H1 (cell line): Measurements from ENCODE around the gene AGAP3. TPM values are rescaled to one million over a fixed set of nuclear protein-coding genes. Genes with fewer than 3 reads are reported as not detected.

ENCODE experiments used
- CTCF ChIA-PET: fragments of 300-600 bp; sonication (Branson Sonifier 250); formaldehyde crosslinking; loops from one replicate; lab custom pipeline; 2021; ENCODE audit not compliant: partially characterized antibody; lab: Charles Lee
- POLR2A ChIA-PET: fragments of 300-600 bp; sonication (Branson Sonifier 250); formaldehyde crosslinking; loops from one replicate; lab custom pipeline; 2021; ENCODE audit warnings: inconsistent platforms; ENCODE audit not compliant: partially characterized antibody; lab: Charles Lee
- DNase-seq, 2 experiments: peaks; one replicate each; pipeline versions ENCODE4 v3.0.0 to v3.0.0-alpha.2; 2010 to 2022; ENCODE audit warnings: low spot score in 2 of 2, low read depth in 1 of 2, mixed read lengths in 1 of 2
- FAIRE-seq: peaks from 2 replicates; lab custom pipeline; 2011; peaks lifted over from hg19 to GRCh38; lab: Jason Lieb, UNC
- H2AFZ ChIP-seq: 2 replicates; pipeline ENCODE4 v1.8.1; 2012; ENCODE audit warnings: low read length, inconsistent platforms
- H2AK5ac ChIP-seq: 2 replicates; pipeline ENCODE4 v1.6.1; 2013; ENCODE audit warnings: low read depth, low read length
- H2BK120ac ChIP-seq: replicated peaks from 2 replicates; pipeline ENCODE3; 2013; ENCODE audit warnings: low read depth, low read length, inconsistent platforms
- H2BK12ac ChIP-seq: 2 replicates; pipeline ENCODE4 v1.6.1; 2013; ENCODE audit warnings: low read depth, low read length
- H2BK15ac ChIP-seq: 2 replicates; pipeline ENCODE4 v1.6.1; 2013; ENCODE audit warnings: low read length
- H2BK20ac ChIP-seq: 2 replicates; pipeline ENCODE4 v1.6.1; 2013; ENCODE audit warnings: low read length
- H2BK5ac ChIP-seq: 2 replicates; pipeline ENCODE4 v1.6.1; 2013; ENCODE audit warnings: low read depth, low read length
- H3K14ac ChIP-seq: 2 replicates; pipeline ENCODE4 v1.6.1; 2013; ENCODE audit warnings: inconsistent platforms; ENCODE audit not compliant: insufficient read length
- H3K18ac ChIP-seq: 2 replicates; pipeline ENCODE4 v1.6.1; 2013; ENCODE audit warnings: low read length; ENCODE audit errors: extremely low read depth
- H3K23ac ChIP-seq: 2 replicates; pipeline ENCODE4 v1.6.1; 2013; ENCODE audit warnings: inconsistent platforms; ENCODE audit not compliant: insufficient read length
- H3K23me2 ChIP-seq: 2 replicates; pipeline ENCODE4 v1.6.1; 2013; ENCODE audit warnings: low read depth, low read length
- H3K27ac ChIP-seq: 2 replicates; pipeline ENCODE4 v1.6.1; 2011; ENCODE audit warnings: low read depth, low read length, inconsistent platforms
- H3K27me3 ChIP-seq, 4 experiments: replicated peaks in 1 of 4; 1 replicate in 1 of 4; 2 replicates in 3 of 4; pipeline versions ENCODE4 v1.6.1 to v1.8.1; 2011 to 2013; ENCODE audit warnings: low read length in 3 of 4, mild to moderate bottlenecking in 3 of 4, inconsistent platforms in 2 of 4, mixed read lengths in 2 of 4, moderate library complexity in 1 of 4; ENCODE audit not compliant: control insufficient read depth in 3 of 4, insufficient read depth in 3 of 4; ENCODE audit errors: extremely low read depth in 1 of 4
- H3K36me3 ChIP-seq, 4 experiments: 2 replicates each; pipeline versions ENCODE4 v1.6.1 to v1.8.1; 2011 to 2013; ENCODE audit warnings: mild to moderate bottlenecking in 4 of 4, low read length in 3 of 4, moderate library complexity in 2 of 4, control low read depth in 1 of 4, inconsistent platforms in 1 of 4; ENCODE audit not compliant: insufficient read depth in 4 of 4, control insufficient read depth in 2 of 4
- H3K4ac ChIP-seq: replicated peaks from 2 replicates; pipeline ENCODE3; 2013; ENCODE audit warnings: low read length, low read depth, mixed read lengths, inconsistent platforms; ENCODE audit not compliant: insufficient read length
- H3K4me1 ChIP-seq, 4 experiments: replicated peaks in 1 of 4; 1 replicate in 1 of 4; 2 replicates in 3 of 4; pipeline versions ENCODE4 v1.6.1 to v1.8.1; 2011 to 2013; ENCODE audit warnings: low read length in 3 of 4, inconsistent platforms in 2 of 4, mixed read lengths in 1 of 4; ENCODE audit not compliant: insufficient read depth in 4 of 4, control insufficient read depth in 3 of 4
- H3K4me2 ChIP-seq, 2 experiments: 2 replicates each; pipeline versions ENCODE4 v1.6.1 to v1.8.1; 2011 to 2013; ENCODE audit warnings: low read depth in 2 of 2, low read length in 2 of 2, control low read depth in 1 of 2, inconsistent platforms in 1 of 2, mild to moderate bottlenecking in 1 of 2; ENCODE audit not compliant: insufficient read depth in 1 of 2
- H3K4me3 ChIP-seq, 4 experiments: fragments of 200-600, 300-600 bp in 1 of 4; sonication (generic), shearing (Covaris generic), sonication (Bioruptor Twin) in 1 of 4; 2 replicates each; pipeline versions ENCODE4 v1.5.1 to v1.8.1; 2011 to 2016; ENCODE audit warnings: low read length in 4 of 4, low read depth in 3 of 4, control low read depth in 2 of 4, inconsistent platforms in 2 of 4, mild to moderate bottlenecking in 2 of 4, mixed read lengths in 1 of 4, moderate library complexity in 1 of 4; ENCODE audit not compliant: insufficient read depth in 2 of 4; ENCODE audit errors: extremely low read depth in 1 of 4
- H3K56ac ChIP-seq: replicated peaks from 2 replicates; pipeline ENCODE3; 2013; ENCODE audit warnings: low read depth, mild to moderate bottlenecking, mixed read lengths, low read length, inconsistent platforms; ENCODE audit not compliant: insufficient read length
- H3K79me1 ChIP-seq: 2 replicates; pipeline ENCODE4 v1.6.1; 2013; ENCODE audit warnings: low read depth, low read length, control low read depth
- H3K79me2 ChIP-seq, 2 experiments: 2 replicates each; pipeline versions ENCODE4 v1.6.1 to v1.8.1; 2012 to 2013; ENCODE audit warnings: low read length in 2 of 2, mild to moderate bottlenecking in 2 of 2, inconsistent platforms in 1 of 2; ENCODE audit not compliant: insufficient read depth in 2 of 2, control insufficient read depth in 1 of 2
- H3K9ac ChIP-seq, 4 experiments: replicated peaks in 1 of 4; 1 replicate in 1 of 4; 2 replicates in 3 of 4; pipeline versions ENCODE4 v1.6.1 to v1.8.1; 2011 to 2013; ENCODE audit warnings: low read depth in 3 of 4, low read length in 3 of 4, control low read depth in 2 of 4, mild to moderate bottlenecking in 2 of 4, moderate library complexity in 2 of 4, inconsistent platforms in 1 of 4; ENCODE audit errors: extremely low read depth in 1 of 4
- H3K9me3 ChIP-seq, 2 experiments: 2 replicates each; pipeline versions ENCODE4 v1.6.1 to v1.8.1; 2012 to 2013; ENCODE audit warnings: mild to moderate bottlenecking in 2 of 2, moderate library complexity in 2 of 2, control low read depth in 1 of 2, inconsistent platforms in 1 of 2, low read depth in 1 of 2, low read length in 1 of 2, mixed read lengths in 1 of 2; ENCODE audit not compliant: insufficient read depth in 2 of 2
- H4K20me1 ChIP-seq, 2 experiments: replicated peaks in 1 of 2; 2 replicates each; pipeline versions ENCODE3 to v1.8.1; 2011 to 2013; ENCODE audit warnings: inconsistent platforms in 2 of 2, low read length in 2 of 2, mild to moderate bottlenecking in 1 of 2; ENCODE audit not compliant: insufficient read depth in 2 of 2, control insufficient read depth in 1 of 2
- H4K5ac ChIP-seq: 2 replicates; pipeline ENCODE4 v1.6.1; 2013; ENCODE audit warnings: low read length, low read depth, mixed read lengths, inconsistent platforms; ENCODE audit not compliant: insufficient read length
- H4K8ac ChIP-seq: 2 replicates; pipeline ENCODE4 v1.8.0; 2013; ENCODE audit warnings: mild to moderate bottlenecking, moderate library complexity, low read length, inconsistent platforms; ENCODE audit not compliant: insufficient read depth; ENCODE audit errors: extremely low read depth
- H4K91ac ChIP-seq: replicated peaks from 2 replicates; pipeline ENCODE3; 2013; ENCODE audit warnings: low read length, mixed read lengths, inconsistent platforms; ENCODE audit not compliant: insufficient read length
- ATF2 ChIP-seq: IDR thresholded peaks from 2 replicates; pipeline ENCODE4 v1.6.1; 2012; ENCODE audit warnings: low read length, inconsistent platforms
- RNF2 ChIP-seq: fragments of 200-900, 300-1000 bp; sonication (generic); IDR thresholded peaks from 2 replicates; pipeline ENCODE4 v1.7.1; 2016; ENCODE audit warnings: borderline replicate concordance, low read depth, mild to moderate bottlenecking, antibody characterized with exemption, low read length; ENCODE audit not compliant: poor library complexity, severe bottlenecking; ENCODE audit errors: missing control alignments
- WGBS, 2 experiments: shearing (Covaris generic) in 1 of 2; methylation state at CpG; one replicate each; pipeline versions ENCODE4 v1.1.6 to v1.1.7; 2013 to 2015; ENCODE audit warnings: low lambda C conversion rate in 2 of 2, mixed read lengths in 2 of 2, inconsistent platforms in 1 of 2, low coverage in 1 of 2, missing lambda C conversion rate in 1 of 2; ENCODE audit not compliant: insufficient replicate concordance in 2 of 2, insufficient coverage in 1 of 2, insufficient read length in 1 of 2; ENCODE audit errors: extremely low coverage in 1 of 2, missing lambda C conversion rate in 1 of 2; 5-methylcytosine and 5-hydroxymethylcytosine counted together
- polyA plus RNA-seq, 7 experiments: library from polyadenylated mRNA; depleted of rRNA in 3 of 7; stranded (reverse) in 5 of 7; unstranded in 2 of 7; fragments of >200 nt in 5 of 7; fragments of 200-250 nt in 2 of 7; gene quantifications; 1 replicate in 5 of 7; 2 replicates in 1 of 7; 4 replicates in 1 of 7; pipeline versions ENCODE4 v1.2.1 to v1.2.3, GENCODE V29; 2011 to 2013; ENCODE audit warnings: missing spikeins in 2 of 7, mixed read lengths in 2 of 7
- total RNA-seq: library from RNA; stranded (reverse); fragmentation: NEBNext Ultra II Directional; extraction: Animal tissue kit (Norgen Biotek cat#: 25700); gene quantifications from 2 replicates; pipeline ENCODE4 v1.2.1, GENCODE V29; 2021

AGAP3 gene
- total and polyA plus RNA-seq, 2 of the 8 experiments (the other 6 are each of a cell fraction or from before 2014, with no cell fraction given) = 66.4 to 120 TPM

- Histone ChIP-seq H4K91ac (no peak overlapping the region), H4K20me1 (peaks cover 5 to 11% of the 10 kb centered on the region in 2 experiments), H2AK5ac (no peak overlapping the region), H3K36me3 (peaks cover 13 to 56% (median 34%) of the 10 kb centered on the region in 4 experiments), H3K4me3 (no peak overlapping the region), H3K9ac (no peak overlapping the region), H2BK15ac (no peak overlapping the region), H3K18ac (no peak overlapping the region), H3K79me1 (peaks cover 3% of the 10 kb centered on the region; the same call in 1 of the 2 replicates), H3K27me3 (no peaks in the 10 kb centered on the region), H3K23ac (no peak overlapping the region), H3K4me1 (peaks cover 3 to 16% (median 14%) of the 10 kb centered on the region in 4 experiments), H2AFZ (no peak overlapping the region), H2BK5ac (no peak overlapping the region), H3K14ac (no peak overlapping the region), H4K5ac (no peak overlapping the region), H2BK120ac (no peak overlapping the region), H3K27ac (no peak overlapping the region), H3K4me2 (no peak overlapping the region), H3K79me2 (peaks cover 0 to 8% of the 10 kb centered on the region in 2 experiments; a peak in 1 of 4 replicates), H3K56ac (no peak overlapping the region), H3K23me2 (peaks cover 11% of the 10 kb centered on the region; the same call in 1 of the 2 replicates), H2BK20ac (no peak overlapping the region), H4K8ac (no peak overlapping the region), H3K9me3 (no peaks in the 10 kb centered on the region), H3K4ac (no peak overlapping the region), H2BK12ac (no peak overlapping the region)
- DNase-seq (no peak), FAIRE-seq (no peak)
- ChIA-PET POLR2A (interaction anchor here (0.6 to 7.9 kb wide), 4 partner anchors 11 to 375 kb away, joined by 3 to 77 read pairs (median 4); partner anchors contain the start of genes FASTK and TMUB1), CTCF (interaction anchor here (0.5 to 9.0 kb wide), 13 partner anchors 10 to 708 kb away, joined by 3 to 81 read pairs (median 3); partner anchors contain the start of gene CHPF2)
- 86% methylated on average over 21 of the region's 39 CpGs; no CpG with 5 or more reads in 1 of the 2 experiments for WGBS, 2 experiments
- TF ChIP-seq ATF2 = no peak
- TF ChIP-seq RNF2 = no peak
These were observed 19.9 kb upstream of the AGAP3 start for GRCh38 chr7:151066273-151066974.
